ENCODE measurements around the gene WDSUB1. TPM values are rescaled to one million over a fixed set of nuclear protein-coding genes. Genes with fewer than 3 reads are reported as not detected.

Gene WDSUB1
- total RNA-seq, 1 donor from 2014 or later: 15.2 TPM

Small RNAs within 50 kb of the gene (small RNA-seq; reads per million reads assigned to genes)
- gene MIR6888 (ENCODE audit: low replicate concordance): not detected
